Measurements from ENCODE around the gene MSRB1.

GRCh38 chr16:1903845-1904840, 38.9 kb downstream of the MSRB1 start:
- TF ChIP-seq IRF1 (CRISPR knock-in tag; IDR thresholded peaks at IDR 0.05; ENCODE audit: low read depth) (no peak), MAF1 (CRISPR knock-in tag; IDR thresholded peaks at IDR 0.05; ENCODE audit: borderline replicate concordance) (no peak), ZNF652 (CRISPR knock-in tag; IDR thresholded peaks at IDR 0.05; ENCODE audit: borderline replicate concordance, low read depth) (no peak)

Measured in HepG2 (cell line).